HepG2 (cell line): ENCODE measurements around the gene MAFF. TPM values are rescaled to one million over a fixed set of nuclear protein-coding genes. Genes with fewer than 3 reads are reported as not detected.
A peak's percentile ranks its signal among the peaks of the same experiment; 100 is the strongest.

Experiments used
- ARID3A ChIP-seq: IDR thresholded peaks from 2 replicates; pipeline ENCODE4 v1.6.1; 2012; ENCODE audit warnings: low read depth, low read length, improper control_type of control experiment
- FOSL2 ChIP-seq: sonication (generic); formaldehyde crosslinking; IDR thresholded peaks from 2 replicates; pipeline ENCODE4 v1.4.0; 2020; ENCODE audit warnings: missing genetic modification reagents
- GLMP ChIP-seq: sonication (generic); formaldehyde crosslinking; IDR thresholded peaks from 2 replicates; pipeline ENCODE4 v1.9.0; 2021; ENCODE audit warnings: missing genetic modification reagents, mild to moderate bottlenecking, borderline replicate concordance
- HNRNPH1 ChIP-seq: fragments of 200-400 bp; formaldehyde crosslinking; optimal IDR thresholded peaks from 2 replicates; pipeline ENCODE3; 2017; ENCODE audit warnings: mild to moderate bottlenecking, low read depth, low read length
- MEIS1 ChIP-seq: sonication (generic); formaldehyde crosslinking; IDR thresholded peaks from 2 replicates; pipeline ENCODE4 v1.9.0; 2021; ENCODE audit warnings: mild to moderate bottlenecking, missing genetic modification reagents, moderate library complexity, borderline replicate concordance
- MYC ChIP-seq: sonication (generic); formaldehyde crosslinking; IDR thresholded peaks from 2 replicates; pipeline ENCODE4 v1.9.0; 2021; ENCODE audit warnings: missing genetic modification reagents, borderline replicate concordance
- NR2F2 ChIP-seq: IDR thresholded peaks from 2 replicates; pipeline ENCODE4 v1.6.1; 2012; ENCODE audit warnings: low read depth, inconsistent platforms, borderline replicate concordance
- RAD51 ChIP-seq: fragments of 450-650 bp; IDR thresholded peaks from 2 replicates; pipeline ENCODE4 v1.6.1; 2016; ENCODE audit warnings: borderline replicate concordance
- SMC3 ChIP-seq: IDR thresholded peaks from 2 replicates; pipeline ENCODE4 v1.6.1; 2011; ENCODE audit warnings: low read length, improper control_type of control experiment
- SOX13 ChIP-seq, 3 experiments: fragments of 450-650 bp in 1 of 3; sonication (generic) in 1 of 3; formaldehyde crosslinking in 1 of 3; IDR thresholded peaks in 2 of 3; conservative IDR thresholded peaks in 1 of 3; 2 replicates each; pipeline versions ENCODE4 v1.5.0 to v1.6.1; 2016 to 2020; ENCODE audit warnings: antibody characterized with exemption in 1 of 3, mild to moderate bottlenecking in 1 of 3, missing compliant biosample characterization in 1 of 3, missing genetic modification reagents in 1 of 3, moderate library complexity in 1 of 3
- ZBTB3 ChIP-seq: sonication (generic); formaldehyde crosslinking; IDR thresholded peaks from 2 replicates; pipeline ENCODE4 v1.4.0; 2020; ENCODE audit warnings: low read depth, mild to moderate bottlenecking, moderate library complexity, missing genetic modification reagents, borderline replicate concordance
- ZBTB4 ChIP-seq: sonication (generic); formaldehyde crosslinking; IDR thresholded peaks from 2 replicates; pipeline ENCODE4 v1.4.0; 2020; ENCODE audit warnings: missing genetic modification reagents, mild to moderate bottlenecking, borderline replicate concordance
- ZKSCAN1 ChIP-seq: fragments of 150-350 bp; IDR thresholded peaks from 2 replicates; pipeline ENCODE4 v1.6.1; 2014; ENCODE audit warnings: low read length
- ZNF230 ChIP-seq: sonication (generic); formaldehyde crosslinking; IDR thresholded peaks from 2 replicates; pipeline ENCODE4 v1.4.0; 2020; ENCODE audit warnings: mild to moderate bottlenecking, missing genetic modification reagents
- ZNF512 ChIP-seq: sonication (generic); formaldehyde crosslinking; IDR thresholded peaks from 2 replicates; pipeline ENCODE4 v1.4.0; 2020; ENCODE audit warnings: mild to moderate bottlenecking, missing genetic modification reagents
- ZNF605 ChIP-seq: sonication (generic); formaldehyde crosslinking; IDR thresholded peaks from 2 replicates; pipeline ENCODE4 v1.8.0; 2022; ENCODE audit warnings: mild to moderate bottlenecking, missing genetic modification reagents
- ZNF788 ChIP-seq: sonication (generic); formaldehyde crosslinking; IDR thresholded peaks from 2 replicates; pipeline ENCODE4 v1.5.0; 2020; ENCODE audit warnings: mild to moderate bottlenecking, missing genetic modification reagents, borderline replicate concordance
- polyA plus RNA-seq, 8 experiments: library from polyadenylated mRNA; depleted of rRNA in 3 of 8; stranded (reverse) in 7 of 8; unstranded in 1 of 8; fragments of >200 nt; fragmentation: Illumina TruSeq in 4 of 8; extraction: Trizol in 4 of 8; gene quantifications; 2 replicates each; pipeline versions ENCODE4 v1.2.1 to v1.2.3, GENCODE V29; 2011 to 2016; ENCODE audit warnings: low read depth in 4 of 8, missing spikeins in 1 of 8, mixed read lengths in 1 of 8; ENCODE audit not compliant: insufficient read depth in 1 of 8
- total RNA-seq, 5 experiments: library from RNA; depleted of rRNA; stranded (reverse); fragments of >200 nt; fragmentation: Illumina TruSeq; extraction: Trizol; gene quantifications; 2 replicates each; pipeline ENCODE4 v1.2.3, GENCODE V29; 2016; ENCODE audit warnings: low read depth in 1 of 5
- TF ChIP-seq, protein P1 (sequence below): sonication (generic); formaldehyde crosslinking; IDR thresholded peaks from 2 replicates; pipeline ENCODE4 v1.5.0; 2020; ENCODE audit warnings: mild to moderate bottlenecking, missing genetic modification reagents

The MAFF gene
- total and polyA plus RNA-seq, 2 of the 13 experiments (the other 11 are each of a cell fraction or from before 2014, with no cell fraction given) = 5.4 to 14.3 TPM

DNA sequence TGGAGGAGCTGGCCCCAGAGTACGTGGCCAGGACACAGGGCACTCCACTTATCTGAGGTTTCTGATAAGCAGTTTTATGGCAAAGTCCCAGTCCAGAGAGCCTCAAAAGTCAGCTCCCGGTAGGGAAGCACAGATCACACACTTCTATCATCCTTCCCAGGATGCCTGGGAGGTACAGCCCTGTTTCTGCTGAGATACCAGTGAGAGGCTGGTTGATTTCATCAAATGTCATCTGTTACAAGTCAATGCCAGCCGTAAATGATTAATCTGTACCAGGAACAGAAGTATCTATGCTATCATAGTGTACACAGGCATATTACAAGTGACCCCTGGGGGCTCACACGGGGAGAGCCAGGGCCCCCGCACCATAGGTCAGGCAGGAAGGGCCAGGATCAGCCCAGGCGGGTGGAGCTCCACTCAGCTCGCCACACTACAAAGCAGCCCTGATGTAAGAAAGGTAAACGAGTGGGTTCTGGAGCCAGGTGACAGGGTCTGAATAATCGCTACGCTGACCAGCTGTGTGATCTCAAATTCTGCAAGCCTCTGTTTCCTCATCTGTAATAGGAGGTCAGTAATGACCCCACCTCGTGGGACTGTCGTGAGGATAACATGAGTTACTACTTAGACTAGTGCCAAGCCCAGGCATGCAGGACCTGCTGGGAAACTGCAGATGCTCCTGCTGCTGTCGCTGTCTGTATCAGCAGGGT is 37.8 kb upstream of the MAFF start (continued):
- TF ChIP-seq ARID3A (peak; percentile 78), GLMP (no peak), MYC (CRISPR knock-in tag) (no peak), ZBTB3 (no peak), ZBTB4 (CRISPR knock-in tag) (no peak), ZNF605 (no peak), MEIS1 (CRISPR knock-in tag) (no peak), RAD51 (no peak), FOSL2 (peak; percentile 74), ZNF788 (no peak), HNRNPH1 (no peak), ZNF512 (CRISPR knock-in tag) (0 out of 2 replicates have a peak, but pooled peaks have one; percentile 57), ZNF230 (CRISPR knock-in tag) (0 out of 2 replicates have a peak, but pooled peaks have one; percentile 41), SMC3 (no peak), NR2F2 (peak; percentile 75), SOX13 (IDR thresholded peaks at IDR 0.05) (no peak), SOX13 (CRISPR knock-in tag; conservative IDR thresholded peaks at IDR 0.05 in 1 of 2, IDR thresholded peaks at IDR 0.05 in 1 of 2) (peak in 1 of 2 experiments; percentile 68; a peak in 2 of 4 replicates), ZKSCAN1 (no peak)
- TF ChIP-seq, protein P1, sequence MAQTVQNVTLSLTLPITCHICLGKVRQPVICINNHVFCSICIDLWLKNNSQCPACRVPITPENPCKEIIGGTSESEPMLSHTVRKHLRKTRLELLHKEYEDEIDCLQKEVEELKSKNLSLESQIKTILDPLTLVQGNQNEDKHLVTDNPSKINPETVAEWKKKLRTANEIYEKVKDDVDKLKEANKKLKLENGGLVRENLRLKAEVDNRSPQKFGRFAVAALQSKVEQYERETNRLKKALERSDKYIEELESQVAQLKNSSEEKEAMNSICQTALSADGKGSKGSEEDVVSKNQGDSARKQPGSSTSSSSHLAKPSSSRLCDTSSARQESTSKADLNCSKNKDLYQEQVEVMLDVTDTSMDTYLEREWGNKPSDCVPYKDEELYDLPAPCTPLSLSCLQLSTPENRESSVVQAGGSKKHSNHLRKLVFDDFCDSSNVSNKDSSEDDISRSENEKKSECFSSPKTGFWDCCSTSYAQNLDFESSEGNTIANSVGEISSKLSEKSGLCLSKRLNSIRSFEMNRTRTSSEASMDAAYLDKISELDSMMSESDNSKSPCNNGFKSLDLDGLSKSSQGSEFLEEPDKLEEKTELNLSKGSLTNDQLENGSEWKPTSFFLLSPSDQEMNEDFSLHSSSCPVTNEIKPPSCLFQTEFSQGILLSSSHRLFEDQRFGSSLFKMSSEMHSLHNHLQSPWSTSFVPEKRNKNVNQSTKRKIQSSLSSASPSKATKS (CRISPR knock-in tag) = no peak
